Heart right ventricle (tissue), 16 donors: Measurements from ENCODE around the gene PTH2. TPM values are rescaled to one million over a fixed set of nuclear protein-coding genes. Genes with fewer than 3 reads are reported as not detected.

Experiments
- ATAC-seq, 8 donors: fragments of 200-7000 bp; cut with Tn5 transposase; one replicate each; pipeline ENCODE4 v1.9.1; 2020; ENCODE audit warnings: mild to moderate bottlenecking in 8 of 8, moderate library complexity in 8 of 8, moderate number of reproducible peaks in 1 of 8
- DNase-seq, 2 donors: peaks; one replicate each; pipeline ENCODE4 v3.0.0-alpha.2; 2020
- H3K27ac ChIP-seq, 10 donors: fragments of 200-600 bp; sonication (generic) in 2 of 10; one replicate each; pipeline versions ENCODE4 v1.5.0 to v1.8.0; 2020 to 2022; ENCODE audit warnings: mild to moderate bottlenecking in 3 of 10
- H3K27me3 ChIP-seq, 7 donors: fragments of 200-600 bp; one replicate each; pipeline ENCODE4 v1.8.0; 2021 to 2022; ENCODE audit warnings: mild to moderate bottlenecking in 2 of 7
- H3K36me3 ChIP-seq, 9 donors: fragments of 200-600 bp; sonication (generic) in 1 of 9; one replicate each; pipeline versions ENCODE4 v1.5.0 to v1.8.0; 2020 to 2022; ENCODE audit warnings: mild to moderate bottlenecking in 2 of 9
- H3K4me1 ChIP-seq, 9 donors: fragments of 200-600 bp; sonication (generic) in 1 of 9; one replicate each; pipeline versions ENCODE4 v1.5.0 to v1.8.0; 2020 to 2022; ENCODE audit warnings: mild to moderate bottlenecking in 4 of 9
- H3K4me3 ChIP-seq, 10 donors: fragments of 200-600 bp; sonication (generic) in 2 of 10; one replicate each; pipeline versions ENCODE4 v1.5.0 to v1.8.0; 2020 to 2022; ENCODE audit warnings: mild to moderate bottlenecking in 7 of 10, moderate library complexity in 2 of 10
- H3K9me3 ChIP-seq, 11 donors: fragments of 200-600 bp in 10 of 11; sonication (generic) in 2 of 11; one replicate each; pipeline versions ENCODE4 v1.5.0 to v1.8.0; 2013 to 2022; ENCODE audit warnings: mild to moderate bottlenecking in 2 of 11, control low read depth in 1 of 11, moderate library complexity in 1 of 11
- WGBS, 2 donors: extraction: QIAGEN DNeasy Blood & Tissue Kit; methylation state at CpG; one replicate each; pipeline ENCODE4 v1.1.7; 2013; ENCODE audit warnings: inconsistent platforms in 1 of 2; 5-methylcytosine and 5-hydroxymethylcytosine counted together
- intact Hi-C, 10 donors: fragments of 100-400 bp; cut with DNase I; formaldehyde crosslinking; loops; one replicate each; pipeline versions ENCODE4 v1.11.1 to v1.14.2; 2022
- polyA plus RNA-seq, 2 donors: library from polyadenylated mRNA; stranded (reverse); fragments of 200-250 nt; gene quantifications; one replicate each; pipeline ENCODE4 v1.2.3, GENCODE V29; 2013
- total RNA-seq, 10 donors: library from RNA; stranded (reverse); fragmentation: NEBNext Ultra II Directional in 3 of 10; extraction: Animal tissue kit (Norgen Biotek cat#: 25700) in 3 of 10; gene quantifications; one replicate each; pipeline versions ENCODE4 v1.2.1 to v1.2.4, GENCODE V29; 2021 to 2023
- TF ChIP-seq, protein P1 (sequence below), 9 donors: fragments of 200-600 bp; sonication (generic) in 2 of 9; IDR thresholded peaks; one replicate each; pipeline versions ENCODE4 v1.5.0 to v1.8.0; 2021 to 2022; ENCODE audit warnings: antibody characterized with exemption in 9 of 9, mild to moderate bottlenecking in 5 of 9, moderate library complexity in 1 of 9
- donor health status: Arrhythmogenic right ventricular cardiomyopathy.
- donor health status: ischemic (EF 13 %, LVEDD 7.1; RV severe dilation, severe dysfunction).
- donor health status: healthy with polysubstance abuse.
- donor health status: DM: no; HTN: yes; CAD: no.
- donor health status: DM: no; HTN: no; CAD: no.
- donor health status: ischemic (EF 25% LVEDD 6.9; RV normal size, moderate dysfunction).
- donor health status: ischemic (EF 25% LVEDD 5.7; RV mildly dilated, moderate dysfunction).
- donor health status: healthy.
- donor health status: DM: yes; HTN: yes; CAD: no.
- donor health status: Ischemic cardiomyopathy.
- donor health status: ischemic (EF 35%, LVEDD 5.7; RV mildly dilated, moderate dysfunction).
- donor health status: nonischemic (EF 11% LVEDD 7.7; RV severe dilation, severe dysfunction).
- donor health status: DM: yes; HTN: yes; CAD: no.
- donor health status: PGD.
- donor health status: ischemic (EF 29% LVEDD 5.4; RV normal size, mild dysfunction).
- donor health status: nonischemic (EF 23%, LVEDD 6.1; RV moderate dilation, normal function).

Gene PTH2
- total and polyA plus RNA-seq, 12 donors, result not detected

- Histone ChIP-seq H3K27me3 (peaks cover 8 to 67% (median 62%) of the 10 kb centered on the region in 7 donors), H3K9me3 (no peaks in the 10 kb centered on the region), H3K36me3 (no peaks in the 10 kb centered on the region), H3K27ac (no peak overlapping the region), H3K4me3 (peak overlapping the region in 9 of 10 donors; percentile 22 to 93 (median 47)), H3K4me1 (peaks cover 0 to 24% (median 6%) of the 10 kb centered on the region in 9 donors)
- no peak for DNase-seq
- 25 to 27% methylated on average over 19 of the region's 19 CpGs for WGBS, 2 donors
- intact Hi-C loops, result loop anchor here in 4 of 10 donors (5.0 to 10.0 kb wide), 3 partner anchors 48 to 216 kb away; no protein-coding TSS in a partner anchor
- TF ChIP-seq, protein P1, sequence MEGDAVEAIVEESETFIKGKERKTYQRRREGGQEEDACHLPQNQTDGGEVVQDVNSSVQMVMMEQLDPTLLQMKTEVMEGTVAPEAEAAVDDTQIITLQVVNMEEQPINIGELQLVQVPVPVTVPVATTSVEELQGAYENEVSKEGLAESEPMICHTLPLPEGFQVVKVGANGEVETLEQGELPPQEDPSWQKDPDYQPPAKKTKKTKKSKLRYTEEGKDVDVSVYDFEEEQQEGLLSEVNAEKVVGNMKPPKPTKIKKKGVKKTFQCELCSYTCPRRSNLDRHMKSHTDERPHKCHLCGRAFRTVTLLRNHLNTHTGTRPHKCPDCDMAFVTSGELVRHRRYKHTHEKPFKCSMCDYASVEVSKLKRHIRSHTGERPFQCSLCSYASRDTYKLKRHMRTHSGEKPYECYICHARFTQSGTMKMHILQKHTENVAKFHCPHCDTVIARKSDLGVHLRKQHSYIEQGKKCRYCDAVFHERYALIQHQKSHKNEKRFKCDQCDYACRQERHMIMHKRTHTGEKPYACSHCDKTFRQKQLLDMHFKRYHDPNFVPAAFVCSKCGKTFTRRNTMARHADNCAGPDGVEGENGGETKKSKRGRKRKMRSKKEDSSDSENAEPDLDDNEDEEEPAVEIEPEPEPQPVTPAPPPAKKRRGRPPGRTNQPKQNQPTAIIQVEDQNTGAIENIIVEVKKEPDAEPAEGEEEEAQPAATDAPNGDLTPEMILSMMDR (IDR thresholded peaks at IDR 0.05), result no peak
- no peak for ATAC-seq
Observed at GRCh38 chr19:49440439-49441209, 17.4 kb upstream of the PTH2 start.

DNA sequence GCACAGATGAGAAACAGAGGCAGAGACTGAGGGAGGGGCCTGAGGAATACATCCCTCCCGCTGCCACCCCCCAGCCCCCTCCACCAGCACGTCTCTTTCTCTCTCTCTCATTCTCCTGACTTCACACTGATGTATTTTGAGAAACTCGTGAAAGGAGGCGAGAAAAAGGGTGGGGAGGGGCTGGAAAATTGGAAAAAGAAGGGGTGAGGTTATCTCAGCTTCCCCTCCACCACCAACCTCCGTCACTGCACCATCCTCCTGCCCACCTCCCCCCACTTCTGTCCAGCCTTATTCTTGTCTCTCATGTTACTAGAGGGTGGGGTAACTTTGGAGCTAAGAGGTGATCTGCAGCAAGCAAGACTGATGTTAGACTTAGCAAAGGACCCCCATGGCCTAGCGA, 16.6 kb upstream of the PTH2 start:
- WGBS, 2 donors, result 41 to 59% methylated on average over 6 of the region's 6 CpGs
- H3K4me3 ChIP-seq, result no peak overlapping the region
- DNase-seq (no peak), ATAC-seq (no peak)
- intact Hi-C loops, result loop anchor here in 5 of 10 donors (5.0 to 10.0 kb wide), 4 partner anchors 38 to 215 kb away; no protein-coding TSS in a partner anchor
- no peaks in the 10 kb centered on the region for H3K9me3 ChIP-seq
- TF ChIP-seq, protein P1 (IDR thresholded peaks at IDR 0.05), result no peak
- peaks cover 8 to 75% (median 70%) of the 10 kb centered on the region in 7 donors for H3K27me3 ChIP-seq
- peaks cover 0 to 24% (median 6%) of the 10 kb centered on the region in 9 donors for H3K4me1 ChIP-seq
- no peaks in the 10 kb centered on the region for H3K36me3 ChIP-seq
- H3K27ac ChIP-seq, result no peak overlapping the region

- no peak for ATAC-seq
- Histone ChIP-seq H3K9me3 (no peaks in the 10 kb centered on the region), H3K27ac (no peak overlapping the region), H3K4me3 (no peak overlapping the region), H3K36me3 (no peaks in the 10 kb centered on the region), H3K27me3 (peaks cover 8 to 91% (median 86%) of the 10 kb centered on the region in 7 donors), H3K4me1 (peaks cover 0 to 17% (median 6%) of the 10 kb centered on the region in 9 donors)
- WGBS, 2 donors, result 18 to 22% methylated on average over 6 of the region's 6 CpGs
- intact Hi-C loops, result loop anchor here in 2 of 10 donors (5.0 kb wide), 2 partner anchors 36 to 46 kb away; no protein-coding TSS in a partner anchor
- DNase-seq, result no peak
- TF ChIP-seq, protein P1 (IDR thresholded peaks at IDR 0.05), result no peak
Observed at GRCh38 chr19:49438261-49438660, 15.0 kb upstream of the PTH2 start.

GRCh38 chr19:49437231-49437630, 14.0 kb upstream of the PTH2 start:
- Histone ChIP-seq H3K9me3 (no peaks in the 10 kb centered on the region), H3K4me3 (no peak overlapping the region), H3K4me1 (peaks cover 0 to 12% (median 4%) of the 10 kb centered on the region in 9 donors), H3K27me3 (peaks cover 16 to 98% (median 94%) of the 10 kb centered on the region in 7 donors), H3K36me3 (no peaks in the 10 kb centered on the region), H3K27ac (no peak overlapping the region)
- ATAC-seq (no peak), DNase-seq (no peak)
- TF ChIP-seq, protein P1 (IDR thresholded peaks at IDR 0.05), result no peak
- WGBS, 2 donors, result 19 to 22% methylated on average over 8 of the region's 8 CpGs
- intact Hi-C loops, result loop anchor here in 2 of 10 donors (5.0 kb wide), 2 partner anchors 35 to 45 kb away; no protein-coding TSS in a partner anchor
